DOHH2 (cell line): ENCODE results near the gene C10orf143.

Experiments used
- H3F3A ChIP-seq: fragments of 200-600 bp; sonication (generic), shearing (Covaris generic); 2 replicates; pipeline ENCODE4 v1.6.0; 2016; ENCODE audit warnings: antibody characterized with exemption, mild to moderate bottlenecking; ENCODE audit not compliant: control insufficient read depth, insufficient read depth
- H3K27ac ChIP-seq: fragments of 200-600 bp; sonication (generic); 2 replicates; pipeline ENCODE4 v1.5.1; 2014; ENCODE audit warnings: low read depth, mild to moderate bottlenecking, low read length, moderate library complexity
- H3K27me3 ChIP-seq: fragments of 200-600 bp; sonication (generic); 2 replicates; pipeline ENCODE4 v1.6.1; 2014; ENCODE audit warnings: mild to moderate bottlenecking, low read length, mixed read lengths; ENCODE audit not compliant: control insufficient read depth
- H3K36me3 ChIP-seq: fragments of 200-600 bp; sonication (generic); 2 replicates; pipeline ENCODE4 v1.6.1; 2014; ENCODE audit warnings: mild to moderate bottlenecking, low read length, moderate library complexity, mixed read lengths; ENCODE audit not compliant: control insufficient read depth
- H3K4me1 ChIP-seq: fragments of 200-600 bp; sonication (generic); 2 replicates; pipeline ENCODE4 v1.6.1; 2014; ENCODE audit warnings: mild to moderate bottlenecking, low read length, mixed read lengths; ENCODE audit not compliant: control insufficient read depth
- H3K4me2 ChIP-seq: fragments of 200-600 bp; sonication (generic); 2 replicates; pipeline ENCODE4 v1.6.0; 2014; ENCODE audit warnings: mild to moderate bottlenecking, low read length, moderate library complexity
- H3K4me3 ChIP-seq: fragments of 200-600 bp; sonication (generic); 2 replicates; pipeline ENCODE4 v1.5.1; 2014; ENCODE audit warnings: mild to moderate bottlenecking, low read length, mixed read lengths
- H3K79me2 ChIP-seq: fragments of 200-600 bp; sonication (generic); 2 replicates; pipeline ENCODE4 v1.6.1; 2014; ENCODE audit warnings: mild to moderate bottlenecking, low read length, mixed read lengths; ENCODE audit not compliant: control insufficient read depth
- H3K9me2 ChIP-seq: fragments of 200-600 bp; sonication (generic); replicated peaks from 2 replicates; pipeline ENCODE4 v1.6.1; 2014; ENCODE audit warnings: mild to moderate bottlenecking, low read length, mixed read lengths; ENCODE audit not compliant: control insufficient read depth
- H3K9me3 ChIP-seq: fragments of 200-600 bp; sonication (generic); 2 replicates; pipeline ENCODE4 v1.6.1; 2014; ENCODE audit warnings: antibody characterized with exemption, low read length, mixed read lengths; ENCODE audit not compliant: control insufficient read depth, insufficient read depth
- H4K20me1 ChIP-seq: fragments of 200-600 bp; sonication (generic); 2 replicates; pipeline ENCODE4 v1.6.0; 2014; ENCODE audit warnings: low read depth, mild to moderate bottlenecking, antibody characterized with exemption, low read length, moderate library complexity; ENCODE audit not compliant: control insufficient read depth, insufficient read depth
- EZH2phosphoT487 ChIP-seq: fragments of 200-600 bp; sonication (generic); IDR thresholded peaks from 2 replicates; pipeline ENCODE4 v1.6.1; 2017; ENCODE audit warnings: borderline replicate concordance, mild to moderate bottlenecking, antibody characterized with exemption, low read length, moderate library complexity, mixed read lengths
- TF ChIP-seq, protein P1 (sequence below): fragments of 200-600 bp; sonication (generic); IDR thresholded peaks from one replicate; pipeline ENCODE4 v1.5.1; 2014; ENCODE audit warnings: antibody characterized with exemption, mild to moderate bottlenecking, low read depth, low read length; ENCODE audit not compliant: poor library complexity, severe bottlenecking

C10orf143 gene

DNA sequence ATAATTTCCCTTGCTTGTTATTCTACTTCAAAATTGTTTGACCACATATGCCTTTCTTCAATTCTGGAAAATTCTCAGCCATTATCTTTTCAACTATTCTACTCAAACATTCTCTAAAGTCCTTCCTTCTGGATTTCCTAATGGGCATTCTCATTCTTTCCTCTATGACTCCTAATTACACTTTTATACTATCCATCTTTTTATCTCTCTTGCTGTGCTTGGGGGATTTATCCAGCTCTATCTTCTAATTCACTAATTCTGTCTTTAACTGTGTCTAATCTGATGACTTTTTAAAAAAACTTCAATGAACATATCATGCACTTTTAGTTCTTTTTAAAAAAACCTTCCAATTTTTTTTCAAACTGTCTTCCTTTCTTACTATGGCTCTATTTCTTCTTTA lies 38.4 kb downstream of the C10orf143 start:
- no peaks in the 10 kb centered on the region for H3F3A ChIP-seq
- TF ChIP-seq, protein P1, sequence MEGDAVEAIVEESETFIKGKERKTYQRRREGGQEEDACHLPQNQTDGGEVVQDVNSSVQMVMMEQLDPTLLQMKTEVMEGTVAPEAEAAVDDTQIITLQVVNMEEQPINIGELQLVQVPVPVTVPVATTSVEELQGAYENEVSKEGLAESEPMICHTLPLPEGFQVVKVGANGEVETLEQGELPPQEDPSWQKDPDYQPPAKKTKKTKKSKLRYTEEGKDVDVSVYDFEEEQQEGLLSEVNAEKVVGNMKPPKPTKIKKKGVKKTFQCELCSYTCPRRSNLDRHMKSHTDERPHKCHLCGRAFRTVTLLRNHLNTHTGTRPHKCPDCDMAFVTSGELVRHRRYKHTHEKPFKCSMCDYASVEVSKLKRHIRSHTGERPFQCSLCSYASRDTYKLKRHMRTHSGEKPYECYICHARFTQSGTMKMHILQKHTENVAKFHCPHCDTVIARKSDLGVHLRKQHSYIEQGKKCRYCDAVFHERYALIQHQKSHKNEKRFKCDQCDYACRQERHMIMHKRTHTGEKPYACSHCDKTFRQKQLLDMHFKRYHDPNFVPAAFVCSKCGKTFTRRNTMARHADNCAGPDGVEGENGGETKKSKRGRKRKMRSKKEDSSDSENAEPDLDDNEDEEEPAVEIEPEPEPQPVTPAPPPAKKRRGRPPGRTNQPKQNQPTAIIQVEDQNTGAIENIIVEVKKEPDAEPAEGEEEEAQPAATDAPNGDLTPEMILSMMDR = no peak
- no peak for TF ChIP-seq EZH2phosphoT487
- H3K9me3 ChIP-seq = no peaks in the 10 kb centered on the region
- H3K27ac ChIP-seq = no peak overlapping the region
- no peak overlapping the region for H3K4me2 ChIP-seq
- no peaks in the 10 kb centered on the region for H3K36me3 ChIP-seq
- no peaks in the 10 kb centered on the region for H3K4me1 ChIP-seq
- no peaks in the 10 kb centered on the region for H3K9me2 ChIP-seq
- H3K27me3 ChIP-seq = no peaks in the 10 kb centered on the region
- no peaks in the 10 kb centered on the region for H4K20me1 ChIP-seq
- H3K4me3 ChIP-seq = no peak overlapping the region
- H3K79me2 ChIP-seq = no peaks in the 10 kb centered on the region

DNA sequence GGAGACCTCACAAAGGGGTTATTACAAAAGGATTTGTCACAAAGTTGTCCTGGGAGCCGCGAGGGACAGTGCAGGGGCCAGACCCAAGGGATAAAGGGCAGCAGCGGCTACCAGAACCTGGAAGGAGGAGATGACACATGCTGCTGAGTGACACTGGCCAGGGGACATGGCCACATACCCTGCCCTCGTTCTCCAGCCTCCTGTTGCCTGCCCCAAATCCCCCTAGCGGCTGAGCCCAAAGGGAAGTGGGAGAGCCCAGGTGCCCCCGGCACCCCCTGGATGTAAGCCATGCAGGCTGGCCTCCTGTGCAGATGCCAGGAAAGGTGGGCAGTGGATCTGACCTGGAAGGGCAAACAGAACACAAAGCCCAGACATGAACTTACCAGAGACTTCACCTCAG lies 42.7 kb downstream of the C10orf143 start:
- H4K20me1 ChIP-seq = no peaks in the 10 kb centered on the region
- H3F3A ChIP-seq = no peaks in the 10 kb centered on the region
- TF ChIP-seq, protein P1 = no peak
- no peak for TF ChIP-seq EZH2phosphoT487
- no peak overlapping the region for H3K4me3 ChIP-seq
- H3K9me2 ChIP-seq = no peaks in the 10 kb centered on the region
- H3K79me2 ChIP-seq = no peaks in the 10 kb centered on the region
- H3K4me2 ChIP-seq = no peak overlapping the region
- H3K36me3 ChIP-seq = no peaks in the 10 kb centered on the region
- H3K9me3 ChIP-seq = no peaks in the 10 kb centered on the region
- H3K27ac ChIP-seq = no peak overlapping the region
- H3K27me3 ChIP-seq = no peaks in the 10 kb centered on the region
- no peaks in the 10 kb centered on the region for H3K4me1 ChIP-seq

DNA sequence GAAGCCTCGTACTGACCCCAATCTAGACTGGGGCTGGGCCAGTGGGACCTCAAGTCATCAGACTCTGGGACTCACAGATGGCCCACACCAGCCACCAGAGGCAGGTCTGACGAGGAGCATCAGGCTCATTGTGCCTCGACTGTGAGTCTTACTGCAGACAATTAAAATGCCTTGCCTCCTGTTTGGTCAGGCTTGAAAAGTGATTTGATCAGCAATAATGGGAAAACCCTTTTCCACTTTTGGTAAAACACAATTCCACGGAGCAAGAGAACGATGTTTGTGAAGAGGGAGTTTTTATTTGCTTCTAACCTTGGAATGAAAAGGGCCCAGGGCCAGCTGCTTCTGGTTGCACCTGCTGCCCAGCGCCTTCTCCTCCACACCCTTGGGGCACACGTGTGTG lies 43.9 kb downstream of the C10orf143 start:
- Histone ChIP-seq H3K9me3 (no peaks in the 10 kb centered on the region), H3K36me3 (no peaks in the 10 kb centered on the region), H3K27ac (no peak overlapping the region), H3K27me3 (no peaks in the 10 kb centered on the region), H3K4me3 (no peak overlapping the region), H3K4me2 (no peak overlapping the region), H3K9me2 (no peaks in the 10 kb centered on the region), H3K4me1 (no peaks in the 10 kb centered on the region), H3K79me2 (no peaks in the 10 kb centered on the region), H3F3A (no peaks in the 10 kb centered on the region), H4K20me1 (no peaks in the 10 kb centered on the region)
- TF ChIP-seq EZH2phosphoT487 = no peak
- TF ChIP-seq, protein P1 = no peak

DNA sequence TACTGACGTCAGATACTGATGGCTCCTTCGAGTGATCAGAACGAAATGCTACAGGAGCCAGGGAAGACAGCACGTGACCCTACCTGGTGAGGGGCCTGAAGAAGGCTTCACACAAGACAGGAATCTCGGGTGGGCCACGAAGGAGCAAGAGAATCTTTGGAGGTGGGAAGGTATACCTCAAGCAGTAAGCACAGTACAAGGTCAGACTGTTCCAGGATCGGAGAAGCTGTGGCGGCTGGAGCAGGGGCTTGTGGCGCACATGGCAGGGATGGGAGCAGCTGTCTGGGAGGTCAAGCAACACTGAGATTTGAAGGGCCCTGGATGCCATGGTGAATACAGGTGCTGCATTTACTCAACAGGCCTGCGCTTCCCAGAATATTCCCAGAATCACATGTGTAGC lies 45.4 kb downstream of the C10orf143 start:
- no peak overlapping the region for H3K4me3 ChIP-seq
- peaks cover 3% of the 10 kb centered on the region; the same call in 1 of the 2 replicates for H3K4me1 ChIP-seq
- no peaks in the 10 kb centered on the region for H3K9me2 ChIP-seq
- H3K27me3 ChIP-seq = no peaks in the 10 kb centered on the region
- no peaks in the 10 kb centered on the region for H3K9me3 ChIP-seq
- no peak overlapping the region for H3K4me2 ChIP-seq
- no peaks in the 10 kb centered on the region for H4K20me1 ChIP-seq
- no peaks in the 10 kb centered on the region for H3K79me2 ChIP-seq
- H3K36me3 ChIP-seq = no peaks in the 10 kb centered on the region
- H3K27ac ChIP-seq = no peak overlapping the region
- TF ChIP-seq EZH2phosphoT487 = no peak
- TF ChIP-seq, protein P1 = no peak
- H3F3A ChIP-seq = no peaks in the 10 kb centered on the region
